Neutrophil (primary cell): ENCODE measurements around the gene NOL9.

Experiments
- H3K27ac ChIP-seq: fragments of 200-600 bp; sonication (generic); 2 replicates; pipeline ENCODE4 v1.5.1; 2016; ENCODE audit warnings: mild to moderate bottlenecking, moderate library complexity
- H3K27me3 ChIP-seq: fragments of 200-600 bp; sonication (generic); 2 replicates; pipeline ENCODE4 v1.6.0; 2016; ENCODE audit warnings: mild to moderate bottlenecking
- H3K36me3 ChIP-seq: fragments of 200-600 bp; sonication (generic); 2 replicates; pipeline ENCODE4 v1.5.1; 2017
- H3K4me1 ChIP-seq, 2 experiments: fragments of 200-600 bp in 1 of 2; sonication (generic) in 1 of 2; 1 replicate in 1 of 2; 2 replicates in 1 of 2; pipeline versions ENCODE4 v1.5.1 to v1.6.1; 2013 to 2016; ENCODE audit warnings: low read depth in 1 of 2, low read length in 1 of 2, mild to moderate bottlenecking in 1 of 2, moderate library complexity in 1 of 2; ENCODE audit not compliant: control insufficient read depth in 1 of 2, insufficient read depth in 1 of 2
- H3K4me3 ChIP-seq, 2 experiments: fragments of 200-600 bp in 1 of 2; sonication (generic) in 1 of 2; 1 replicate in 1 of 2; 2 replicates in 1 of 2; pipeline ENCODE4 v1.5.1; 2013 to 2016; ENCODE audit warnings: low read depth in 1 of 2, low read length in 1 of 2, mild to moderate bottlenecking in 1 of 2, moderate library complexity in 1 of 2
- H3K9me3 ChIP-seq: fragments of 200-600 bp; sonication (generic); 2 replicates; pipeline ENCODE4 v1.5.1; 2016
- CTCF ChIP-seq: fragments of 200-600 bp; sonication (generic); IDR thresholded peaks from 2 replicates; pipeline ENCODE4 v1.5.1; 2016; ENCODE audit warnings: antibody characterized with exemption

NOL9 gene

GRCh38 chr1:6584126-6585080 lies 30.1 kb upstream of the NOL9 start:
- Histone ChIP-seq H3K4me1 (peaks cover 36 to 42% of the 10 kb centered on the region in 2 experiments), H3K27me3 (no peaks in the 10 kb centered on the region), H3K36me3 (peaks cover 54% of the 10 kb centered on the region), H3K9me3 (no peaks in the 10 kb centered on the region), H3K27ac (peak overlapping the region; percentile 44), H3K4me3 (no peak overlapping the region)
- no peak for TF ChIP-seq CTCF

- TF ChIP-seq CTCF, result no peak
- Histone ChIP-seq H3K27me3 (no peaks in the 10 kb centered on the region), H3K4me1 (peaks cover 38 to 42% of the 10 kb centered on the region in 2 experiments), H3K27ac (peak overlapping the region; percentile 93), H3K36me3 (peaks cover 34% of the 10 kb centered on the region), H3K4me3 (peak overlapping the region; percentile 83 to 88), H3K9me3 (no peaks in the 10 kb centered on the region)
Observed at GRCh38 chr1:6582370-6582769, 28.1 kb upstream of the NOL9 start.

GRCh38 chr1:6581561-6582305 lies 27.4 kb upstream of the NOL9 start:
- Histone ChIP-seq H3K4me1 (peaks cover 38 to 42% of the 10 kb centered on the region in 2 experiments), H3K9me3 (no peaks in the 10 kb centered on the region), H3K36me3 (peaks cover 27% of the 10 kb centered on the region), H3K27me3 (no peaks in the 10 kb centered on the region), H3K4me3 (peak overlapping the region; percentile 83 to 88), H3K27ac (peak overlapping the region; percentile 93)
- no peak for TF ChIP-seq CTCF

- peaks cover 18% of the 10 kb centered on the region for H3K36me3 ChIP-seq
- H3K27ac ChIP-seq, result peak overlapping the region; percentile 93
- H3K9me3 ChIP-seq, result no peaks in the 10 kb centered on the region
- no peaks in the 10 kb centered on the region for H3K27me3 ChIP-seq
- peaks cover 38 to 42% of the 10 kb centered on the region in 2 experiments for H3K4me1 ChIP-seq
- no peak for TF ChIP-seq CTCF
- H3K4me3 ChIP-seq, result peak overlapping the region; percentile 83 to 88
Observed at GRCh38 chr1:6580593-6581409, 26.5 kb upstream of the NOL9 start.

- Histone ChIP-seq H3K27me3 (no peaks in the 10 kb centered on the region), H3K36me3 (peaks cover 12% of the 10 kb centered on the region), H3K4me3 (peak overlapping the region; percentile 83 to 88), H3K27ac (peak overlapping the region; percentile 93), H3K9me3 (no peaks in the 10 kb centered on the region), H3K4me1 (peaks cover 38 to 42% of the 10 kb centered on the region in 2 experiments)
- peak; percentile 9 for TF ChIP-seq CTCF
Observed at GRCh38 chr1:6580119-6580592, 25.8 kb upstream of the NOL9 start.
